H9 (cell line): Measurements from ENCODE around the gene MST1. TPM values are rescaled to one million over a fixed set of nuclear protein-coding genes. Genes with fewer than 3 reads are reported as not detected.

ENCODE experiments used
- DNase-seq: peaks from one replicate; pipeline ENCODE4 v3.0.0-alpha.2; 2017
- H2AFZ ChIP-seq: one replicate; pipeline ENCODE4 v1.6.1; 2013; ENCODE audit warnings: mild to moderate bottlenecking, low read length, control low read depth, moderate library complexity
- H2AK5ac ChIP-seq: 2 replicates; pipeline ENCODE4 v1.6.1; 2013; ENCODE audit warnings: low read length, control low read depth, mixed read lengths; ENCODE audit not compliant: insufficient read length
- H2BK120ac ChIP-seq: one replicate; pipeline ENCODE4 v1.6.1; 2013; ENCODE audit warnings: low read depth, mild to moderate bottlenecking, low read length, control low read depth, inconsistent platforms; ENCODE audit not compliant: poor library complexity, severe bottlenecking
- H2BK12ac ChIP-seq: 2 replicates; pipeline ENCODE4 v1.6.1; 2013; ENCODE audit warnings: low read length, control low read depth, mixed read lengths, low read depth; ENCODE audit not compliant: insufficient read length
- H2BK15ac ChIP-seq: 2 replicates; pipeline ENCODE4 v1.6.1; 2013; ENCODE audit warnings: low read depth, low read length, control low read depth
- H2BK20ac ChIP-seq: one replicate; pipeline ENCODE4 v1.6.1; 2013; ENCODE audit warnings: low read depth, mild to moderate bottlenecking, low read length, control low read depth, inconsistent platforms; ENCODE audit not compliant: poor library complexity, severe bottlenecking
- H2BK5ac ChIP-seq: 2 replicates; pipeline ENCODE4 v1.6.1; 2013; ENCODE audit warnings: low read length, control low read depth, mixed read lengths; ENCODE audit not compliant: insufficient read length
- H3K14ac ChIP-seq: 2 replicates; pipeline ENCODE4 v1.6.1; 2013; ENCODE audit warnings: low read length, control low read depth; ENCODE audit not compliant: insufficient read depth
- H3K18ac ChIP-seq: 2 replicates; pipeline ENCODE4 v1.6.1; 2013; ENCODE audit warnings: low read depth, mild to moderate bottlenecking, mixed read lengths, low read length, control low read depth; ENCODE audit not compliant: insufficient read length
- H3K23ac ChIP-seq: 2 replicates; pipeline ENCODE4 v1.6.1; 2013; ENCODE audit warnings: low read length, control low read depth, mixed read lengths, low read depth; ENCODE audit not compliant: insufficient read length
- H3K23me2 ChIP-seq: 2 replicates; pipeline ENCODE4 v1.6.1; 2013; ENCODE audit warnings: low read depth, mild to moderate bottlenecking, mixed read lengths, low read length, control low read depth; ENCODE audit not compliant: insufficient read length, poor library complexity, severe bottlenecking
- H3K27ac ChIP-seq: 2 replicates; pipeline ENCODE4 v1.5.1; 2013; ENCODE audit warnings: low read length, control low read depth, mixed read lengths, low read depth; ENCODE audit not compliant: insufficient read length
- H3K27me3 ChIP-seq: 2 replicates; pipeline ENCODE4 v1.6.1; 2013; ENCODE audit warnings: low read length, control low read depth, inconsistent platforms; ENCODE audit not compliant: insufficient read depth
- H3K4ac ChIP-seq: 2 replicates; pipeline ENCODE4 v1.6.1; 2013; ENCODE audit warnings: low read depth, mild to moderate bottlenecking, control low read depth, inconsistent platforms, low read length, moderate library complexity
- H3K4me1 ChIP-seq: 2 replicates; pipeline ENCODE4 v1.6.1; 2013; ENCODE audit warnings: low read length, control low read depth, inconsistent platforms; ENCODE audit not compliant: insufficient read depth
- H3K4me2 ChIP-seq: 2 replicates; pipeline ENCODE4 v1.6.1; 2013; ENCODE audit warnings: low read length, control low read depth, mixed read lengths; ENCODE audit not compliant: insufficient read length, insufficient read depth
- H3K56ac ChIP-seq: 2 replicates; pipeline ENCODE4 v1.6.1; 2013; ENCODE audit warnings: low read depth, mild to moderate bottlenecking, mixed read lengths, low read length, control low read depth; ENCODE audit not compliant: insufficient read length
- H3K79me1 ChIP-seq: 2 replicates; pipeline ENCODE4 v1.6.1; 2013; ENCODE audit warnings: low read depth, mild to moderate bottlenecking, moderate library complexity, low read length, control low read depth, inconsistent platforms; ENCODE audit not compliant: insufficient read depth, poor library complexity, severe bottlenecking
- H3K79me2 ChIP-seq: 2 replicates; pipeline ENCODE4 v1.6.1; 2013; ENCODE audit warnings: low read length, control low read depth, inconsistent platforms; ENCODE audit not compliant: insufficient read depth
- H3K9ac ChIP-seq: 2 replicates; pipeline ENCODE4 v1.6.1; 2013; ENCODE audit warnings: low read length, control low read depth, mixed read lengths; ENCODE audit not compliant: insufficient read length; ENCODE audit errors: extremely low read depth
- H3K9me3 ChIP-seq: one replicate; pipeline ENCODE4 v1.6.1; 2013; ENCODE audit warnings: low read depth, low read length, inconsistent platforms; ENCODE audit not compliant: control insufficient read depth
- H3T11ph ChIP-seq: one replicate; pipeline ENCODE4 v1.6.1; 2013; ENCODE audit warnings: mild to moderate bottlenecking, low read length, control low read depth, inconsistent platforms
- H4K20me1 ChIP-seq: one replicate; pipeline ENCODE4 v1.6.1; 2013; ENCODE audit not compliant: control insufficient read depth, insufficient read length, insufficient read depth
- H4K5ac ChIP-seq: 2 replicates; pipeline ENCODE4 v1.6.1; 2013; ENCODE audit warnings: low read depth, mild to moderate bottlenecking, mixed read lengths, low read length, control low read depth; ENCODE audit not compliant: insufficient read length
- H4K8ac ChIP-seq: replicated peaks from 2 replicates; pipeline ENCODE4 v1.6.1; 2013; ENCODE audit warnings: low read length, control low read depth, mixed read lengths, low read depth; ENCODE audit not compliant: insufficient read length
- H4K91ac ChIP-seq: 2 replicates; pipeline ENCODE4 v1.6.1; 2013; ENCODE audit warnings: low read depth, mild to moderate bottlenecking, moderate library complexity, mixed read lengths, low read length, control low read depth; ENCODE audit not compliant: insufficient read length
- H3K27ac Mint-ChIP-seq, 3 experiments: 2 replicates in 2 of 3; 3 replicates in 1 of 3; pipeline ENCODE4 v1.8.0; 2020 to 2021; ENCODE audit warnings: mixed read lengths in 3 of 3, mild to moderate bottlenecking in 1 of 3, moderate library complexity in 1 of 3
- H3K27me3 Mint-ChIP-seq: 2 replicates; pipeline ENCODE4 v1.8.0; 2021; ENCODE audit warnings: low read depth, mild to moderate bottlenecking, moderate library complexity, mixed read lengths
- H3K36me3 Mint-ChIP-seq, 3 experiments: 2 replicates in 2 of 3; 3 replicates in 1 of 3; pipeline ENCODE4 v1.8.0; 2020 to 2021; ENCODE audit warnings: low read depth in 3 of 3, mixed read lengths in 3 of 3; ENCODE audit not compliant: insufficient read depth in 1 of 3
- H3K4me1 Mint-ChIP-seq, 2 experiments: 2 replicates each; pipeline ENCODE4 v1.8.0; 2020; ENCODE audit warnings: mixed read lengths in 2 of 2
- H3K4me3 Mint-ChIP-seq, 2 experiments: 2 replicates in 1 of 2; 3 replicates in 1 of 2; pipeline ENCODE4 v1.8.0; 2020 to 2021; ENCODE audit warnings: mild to moderate bottlenecking in 2 of 2, mixed read lengths in 2 of 2, moderate library complexity in 1 of 2
- H3K9me3 Mint-ChIP-seq, 2 experiments: 2 replicates in 1 of 2; 3 replicates in 1 of 2; pipeline ENCODE4 v1.8.0; 2020; ENCODE audit warnings: mild to moderate bottlenecking in 2 of 2, mixed read lengths in 2 of 2, moderate library complexity in 1 of 2
- WGBS: extraction: QIAGEN DNeasy Blood & Tissue Kit; methylation state at CpG from one replicate; pipeline ENCODE4 v1.1.7; 2013; ENCODE audit warnings: missing lambda C conversion rate, low lambda C conversion rate, mixed read lengths; ENCODE audit not compliant: insufficient read length; ENCODE audit errors: extremely low coverage; 5-methylcytosine and 5-hydroxymethylcytosine counted together
- total RNA-seq: library from RNA; stranded (reverse); gene quantifications from 2 replicates; pipeline ENCODE4 v1.2.1, GENCODE V29; 2021
- TF ChIP-seq, protein P1 (sequence below): fragments of 200-600 bp; sonication (generic); conservative IDR thresholded peaks from 3 replicates; pipeline ENCODE4 v1.8.0; 2021; ENCODE audit warnings: antibody characterized with exemption, mild to moderate bottlenecking

Gene MST1
- total RNA-seq, 1 experiment from 2014 or later = 8.9 TPM

DNA sequence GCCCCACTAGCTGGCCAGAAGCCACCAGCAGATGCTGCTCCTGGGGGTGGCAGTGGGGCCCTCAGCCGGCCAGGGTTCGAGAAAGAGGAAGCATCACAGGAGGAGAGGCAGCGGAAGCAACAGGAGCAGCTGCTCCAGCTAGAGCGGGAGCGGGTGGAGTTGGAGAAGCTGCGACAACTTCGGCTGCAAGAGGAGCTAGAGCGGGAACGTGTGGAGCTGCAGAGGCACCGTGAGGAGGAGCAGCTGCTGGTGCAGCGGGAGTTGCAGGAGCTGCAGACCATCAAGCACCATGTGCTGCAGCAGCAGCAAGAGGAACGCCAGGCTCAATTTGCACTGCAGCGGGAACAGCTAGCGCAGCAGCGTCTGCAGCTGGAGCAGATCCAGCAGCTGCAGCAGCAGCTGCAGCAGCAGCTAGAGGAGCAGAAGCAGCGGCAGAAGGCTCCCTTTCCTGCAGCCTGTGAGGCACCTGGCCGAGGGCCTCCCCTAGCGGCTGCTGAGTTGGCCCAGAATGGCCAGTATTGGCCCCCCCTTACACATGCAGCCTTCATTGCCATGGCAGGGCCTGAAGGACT, 32.6 kb downstream of the MST1 start:
- Histone ChIP-seq H3K4me1 (no peaks in the 10 kb centered on the region), H3K9me3 (no peaks in the 10 kb centered on the region), H2BK20ac (no peak overlapping the region), H3K4ac (no peak overlapping the region), H4K91ac (no peak overlapping the region), H4K20me1 (no peaks in the 10 kb centered on the region), H2BK120ac (no peak overlapping the region), H3K56ac (no peak overlapping the region), H3K79me1 (no peaks in the 10 kb centered on the region), H2BK15ac (no peak overlapping the region), H3T11ph (no peak overlapping the region), H2AFZ (no peak overlapping the region), H3K79me2 (no peaks in the 10 kb centered on the region), H3K18ac (no peak overlapping the region), H2BK12ac (no peak overlapping the region), H3K4me2 (no peak overlapping the region), H3K23ac (no peak overlapping the region), H3K27ac (no peak overlapping the region), H2BK5ac (no peak overlapping the region), H3K27me3 (no peaks in the 10 kb centered on the region), H4K5ac (no peak overlapping the region), H3K23me2 (no peaks in the 10 kb centered on the region), H4K8ac (no peak overlapping the region), H3K14ac (no peak overlapping the region), H2AK5ac (no peak overlapping the region), H3K9ac (no peak overlapping the region)
- no peak overlapping the region for H3K4me3 Mint-ChIP-seq
- H3K36me3 Mint-ChIP-seq = no peaks in the 10 kb centered on the region; a peak in 1 of 7 replicates
- peak overlapping the region in 1 of 3 experiments; percentile 77; a peak in 1 of 7 replicates for H3K27ac Mint-ChIP-seq
- no CpG with 5 or more reads among the region's 18 CpGs for whole genome bisulfite sequencing
- DNase-seq = no peak
- H3K9me3 Mint-ChIP-seq = no peaks in the 10 kb centered on the region
- H3K27me3 Mint-ChIP-seq = no peaks in the 10 kb centered on the region
- TF ChIP-seq, protein P1, sequence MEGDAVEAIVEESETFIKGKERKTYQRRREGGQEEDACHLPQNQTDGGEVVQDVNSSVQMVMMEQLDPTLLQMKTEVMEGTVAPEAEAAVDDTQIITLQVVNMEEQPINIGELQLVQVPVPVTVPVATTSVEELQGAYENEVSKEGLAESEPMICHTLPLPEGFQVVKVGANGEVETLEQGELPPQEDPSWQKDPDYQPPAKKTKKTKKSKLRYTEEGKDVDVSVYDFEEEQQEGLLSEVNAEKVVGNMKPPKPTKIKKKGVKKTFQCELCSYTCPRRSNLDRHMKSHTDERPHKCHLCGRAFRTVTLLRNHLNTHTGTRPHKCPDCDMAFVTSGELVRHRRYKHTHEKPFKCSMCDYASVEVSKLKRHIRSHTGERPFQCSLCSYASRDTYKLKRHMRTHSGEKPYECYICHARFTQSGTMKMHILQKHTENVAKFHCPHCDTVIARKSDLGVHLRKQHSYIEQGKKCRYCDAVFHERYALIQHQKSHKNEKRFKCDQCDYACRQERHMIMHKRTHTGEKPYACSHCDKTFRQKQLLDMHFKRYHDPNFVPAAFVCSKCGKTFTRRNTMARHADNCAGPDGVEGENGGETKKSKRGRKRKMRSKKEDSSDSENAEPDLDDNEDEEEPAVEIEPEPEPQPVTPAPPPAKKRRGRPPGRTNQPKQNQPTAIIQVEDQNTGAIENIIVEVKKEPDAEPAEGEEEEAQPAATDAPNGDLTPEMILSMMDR = no peak
- H3K4me1 Mint-ChIP-seq = no peaks in the 10 kb centered on the region
